Hepatocyte (in vitro differentiated cells): ENCODE measurements around the gene MCRIP2. TPM values are rescaled to one million over a fixed set of nuclear protein-coding genes. Genes with fewer than 3 reads are reported as not detected.

Experiments
- DNase-seq: peaks from one replicate; pipeline ENCODE4 v3.0.0-alpha.2; 2016; ENCODE audit warnings: low spot score
- H2AFZ ChIP-seq: fragments of 200-600 bp; sonication (generic); 2 replicates; pipeline ENCODE4 v1.6.0; 2016; ENCODE audit warnings: antibody characterized with exemption, mild to moderate bottlenecking
- H3K27ac ChIP-seq: fragments of 200-600 bp; sonication (generic); 2 replicates; pipeline ENCODE4 v1.5.1; 2016; ENCODE audit warnings: mild to moderate bottlenecking
- H3K27me3 ChIP-seq: fragments of 200-600 bp; sonication (generic); 2 replicates; pipeline ENCODE4 v1.6.1; 2016
- H3K36me3 ChIP-seq: fragments of 200-600 bp; sonication (generic); replicated peaks from 2 replicates; pipeline ENCODE4 v1.5.1; 2016; ENCODE audit warnings: low read depth; ENCODE audit not compliant: insufficient read depth
- H3K4me1 ChIP-seq: fragments of 200-600 bp; sonication (generic); 2 replicates; pipeline ENCODE4 v1.5.1; 2016; ENCODE audit warnings: mild to moderate bottlenecking, moderate library complexity; ENCODE audit not compliant: insufficient read depth
- H3K4me2 ChIP-seq: fragments of 200-600 bp; sonication (generic); 2 replicates; pipeline ENCODE4 v1.6.0; 2016
- H3K4me3 ChIP-seq: fragments of 200-600 bp; sonication (generic); 2 replicates; pipeline ENCODE4 v1.5.1; 2016; ENCODE audit warnings: mild to moderate bottlenecking
- H3K79me2 ChIP-seq: fragments of 200-600 bp; sonication (generic); 2 replicates; pipeline ENCODE4 v1.6.0; 2017; ENCODE audit warnings: mild to moderate bottlenecking
- H3K9me2 ChIP-seq: fragments of 200-600 bp; sonication (generic); replicated peaks from 2 replicates; pipeline ENCODE4 v1.6.0; 2017; ENCODE audit warnings: mild to moderate bottlenecking; ENCODE audit not compliant: insufficient read depth
- H3K9me3 ChIP-seq: fragments of 200-600 bp; sonication (generic); 2 replicates; pipeline ENCODE4 v1.5.1; 2016; ENCODE audit warnings: low read depth, mild to moderate bottlenecking
- H4K20me1 ChIP-seq: fragments of 200-600 bp; sonication (generic); 2 replicates; pipeline ENCODE4 v1.6.0; 2016; ENCODE audit warnings: mild to moderate bottlenecking; ENCODE audit not compliant: insufficient read depth, poor library complexity, severe bottlenecking
- CTCF ChIP-seq: fragments of 200-600 bp; sonication (generic); IDR thresholded peaks from 2 replicates; pipeline ENCODE4 v1.5.1; 2016; ENCODE audit warnings: antibody characterized with exemption, mild to moderate bottlenecking; ENCODE audit not compliant: poor library complexity
- EZH2 ChIP-seq: fragments of 200-600 bp; sonication (generic); IDR thresholded peaks from 2 replicates; pipeline ENCODE4 v1.6.1; 2016; ENCODE audit warnings: antibody characterized with exemption, mild to moderate bottlenecking, borderline replicate concordance
- EZH2phosphoT487 ChIP-seq: fragments of 200-600 bp; sonication (generic); IDR thresholded peaks from one replicate; pipeline ENCODE4 v1.6.1; 2018; ENCODE audit warnings: antibody characterized with exemption, mild to moderate bottlenecking, low read depth, moderate library complexity; ENCODE audit not compliant: unreplicated experiment, severe bottlenecking
- WGBS: methylation state at CpG from one replicate; pipeline ENCODE4 v1.1.6; 2016; ENCODE audit warnings: low lambda C conversion rate; ENCODE audit errors: missing lambda C conversion rate; 5-methylcytosine and 5-hydroxymethylcytosine counted together
- polyA plus RNA-seq: library from polyadenylated mRNA; unstranded; fragments of >200 nt; fragmentation: Nextera tagmentation; extraction: Ambion mirVana; gene quantifications from 2 replicates; pipeline ENCODE4 v1.2.1, GENCODE V29; 2016
- total RNA-seq: library from RNA; depleted of rRNA; stranded (reverse); fragments of >200 nt; gene quantifications from 2 replicates; pipeline ENCODE4 v1.2.3, GENCODE V29; 2014

Gene MCRIP2
- total and polyA plus RNA-seq, 2 experiments from 2014 or later = 43.0 to 100 TPM

GRCh38 chr16:695355-696089 is 53.9 kb downstream of the MCRIP2 start:
- no peak overlapping the region for H2AFZ ChIP-seq
- H3K36me3 ChIP-seq = no peaks in the 10 kb centered on the region
- DNase-seq = no peak
- H4K20me1 ChIP-seq = no peaks in the 10 kb centered on the region
- TF ChIP-seq EZH2 = no peak
- TF ChIP-seq CTCF = no peak
- TF ChIP-seq EZH2phosphoT487 = no peak
- peaks cover 72% of the 10 kb centered on the region for H3K27me3 ChIP-seq
- no peak overlapping the region for H3K4me3 ChIP-seq
- H3K9me3 ChIP-seq = no peaks in the 10 kb centered on the region
- H3K9me2 ChIP-seq = no peaks in the 10 kb centered on the region
- no peak overlapping the region for H3K27ac ChIP-seq
- H3K4me1 ChIP-seq = peaks cover 4% of the 10 kb centered on the region
- peak overlapping the region; percentile 67 for H3K4me2 ChIP-seq
- H3K79me2 ChIP-seq = no peaks in the 10 kb centered on the region
- 12% methylated on average over 60 of the region's 71 CpGs for WGBS

Other genes starting within 250 kb of the MCRIP2 start
- 168 and 227 TPM in 2 replicates for gene NME4, start 244.6 kb upstream of the MCRIP2 start, total RNA-seq
- gene NME4, start 244.6 kb upstream of the MCRIP2 start, polyA plus RNA-seq = 543 and 611 TPM in 2 replicates
- gene DECR2, start 239.9 kb upstream of the MCRIP2 start, total RNA-seq = 29.4 and 54.5 TPM in 2 replicates
- gene DECR2, start 239.9 kb upstream of the MCRIP2 start, polyA plus RNA-seq = 80.5 and 107 TPM in 2 replicates
- 39.9 and 47.3 TPM in 2 replicates for gene RAB11FIP3, start 216.2 kb upstream of the MCRIP2 start, total RNA-seq
- gene RAB11FIP3, start 216.2 kb upstream of the MCRIP2 start, polyA plus RNA-seq = 72.8 and 81.0 TPM in 2 replicates
- gene CAPN15, start 114.1 kb upstream of the MCRIP2 start, total RNA-seq = 41.7 and 51.0 TPM in 2 replicates
- gene CAPN15, start 114.1 kb upstream of the MCRIP2 start, polyA plus RNA-seq = 42.7 and 47.9 TPM in 2 replicates
- not detected in 2 replicates for gene PRR35, start 81.4 kb upstream of the MCRIP2 start, total RNA-seq
- not detected in 2 replicates for gene PRR35, start 81.4 kb upstream of the MCRIP2 start, polyA plus RNA-seq
- gene NHLRC4, start 74.8 kb upstream of the MCRIP2 start, total RNA-seq = 1.0 and 1.2 TPM in 2 replicates
- 0.25 and 1.7 TPM in 2 replicates for gene NHLRC4, start 74.8 kb upstream of the MCRIP2 start, polyA plus RNA-seq
- 26.7 and 30.0 TPM in 2 replicates for gene PIGQ, start 71.9 kb upstream of the MCRIP2 start, total RNA-seq
- gene PIGQ, start 71.9 kb upstream of the MCRIP2 start, polyA plus RNA-seq = 58.6 and 64.6 TPM in 2 replicates
- gene RAB40C, start 51.8 kb upstream of the MCRIP2 start, total RNA-seq = 28.4 and 30.2 TPM in 2 replicates
- 30.8 and 32.7 TPM in 2 replicates for gene RAB40C, start 51.8 kb upstream of the MCRIP2 start, polyA plus RNA-seq
- 0.24 and 0.43 TPM in 2 replicates for gene WFIKKN1, start 10.8 kb upstream of the MCRIP2 start, total RNA-seq
- gene WFIKKN1, start 10.8 kb upstream of the MCRIP2 start, polyA plus RNA-seq = 0.88 and 2.1 TPM in 2 replicates
- 75.4 and 77.9 TPM in 2 replicates for gene METTL26, start 5.5 kb upstream of the MCRIP2 start, total RNA-seq
- gene METTL26, start 5.5 kb upstream of the MCRIP2 start, polyA plus RNA-seq = 151 and 155 TPM in 2 replicates
- gene WDR90, start 7.5 kb downstream of the MCRIP2 start, total RNA-seq = 6.4 and 14.4 TPM in 2 replicates
- gene WDR90, start 7.5 kb downstream of the MCRIP2 start, polyA plus RNA-seq = 25.1 and 30.3 TPM in 2 replicates
- gene RHOT2, start 26.3 kb downstream of the MCRIP2 start, total RNA-seq = 41.8 and 63.2 TPM in 2 replicates
- gene RHOT2, start 26.3 kb downstream of the MCRIP2 start, polyA plus RNA-seq = 158 and 201 TPM in 2 replicates
- gene RHBDL1, start 33.8 kb downstream of the MCRIP2 start, total RNA-seq = 2.3 and 3.4 TPM in 2 replicates
- 4.2 and 8.1 TPM in 2 replicates for gene RHBDL1, start 33.8 kb downstream of the MCRIP2 start, polyA plus RNA-seq
- 116 TPM in 2 replicates for gene STUB1, start 38.6 kb downstream of the MCRIP2 start, total RNA-seq
- gene STUB1, start 38.6 kb downstream of the MCRIP2 start, polyA plus RNA-seq = 231 and 249 TPM in 2 replicates
- 44.3 and 47.8 TPM in 2 replicates for gene JMJD8, start 42.5 kb downstream of the MCRIP2 start, total RNA-seq
- 83.4 and 84.3 TPM in 2 replicates for gene JMJD8, start 42.5 kb downstream of the MCRIP2 start, polyA plus RNA-seq
- gene WDR24, start 48.6 kb downstream of the MCRIP2 start, total RNA-seq = 6.7 and 15.1 TPM in 2 replicates
- 22.2 and 24.0 TPM in 2 replicates for gene WDR24, start 48.6 kb downstream of the MCRIP2 start, polyA plus RNA-seq
- 0.07 and 0.28 TPM in 2 replicates for gene FBXL16, start 64.0 kb downstream of the MCRIP2 start, total RNA-seq
- gene FBXL16, start 64.0 kb downstream of the MCRIP2 start, polyA plus RNA-seq = 0.28 and 0.38 TPM in 2 replicates
- 8.3 and 22.7 TPM in 2 replicates for gene METRN, start 73.3 kb downstream of the MCRIP2 start, total RNA-seq
- gene METRN, start 73.3 kb downstream of the MCRIP2 start, polyA plus RNA-seq = 68.1 and 80.4 TPM in 2 replicates
- 32.0 and 38.8 TPM in 2 replicates for gene ANTKMT, start 79.3 kb downstream of the MCRIP2 start, total RNA-seq
- 81.0 and 81.8 TPM in 2 replicates for gene ANTKMT, start 79.3 kb downstream of the MCRIP2 start, polyA plus RNA-seq
- 2.2 and 3.4 TPM in 2 replicates for gene CCDC78, start 84.6 kb downstream of the MCRIP2 start, total RNA-seq
- gene CCDC78, start 84.6 kb downstream of the MCRIP2 start, polyA plus RNA-seq = 5.8 and 6.8 TPM in 2 replicates
- gene HAGHL, start 85.3 kb downstream of the MCRIP2 start, total RNA-seq = 14.5 and 15.5 TPM in 2 replicates
- 31.5 and 32.3 TPM in 2 replicates for gene HAGHL, start 85.3 kb downstream of the MCRIP2 start, polyA plus RNA-seq
- 28.5 and 39.0 TPM in 2 replicates for gene CIAO3, start 99.2 kb downstream of the MCRIP2 start, total RNA-seq
- 42.8 and 61.8 TPM in 2 replicates for gene CIAO3, start 99.2 kb downstream of the MCRIP2 start, polyA plus RNA-seq
- gene MSLN, start 118.9 kb downstream of the MCRIP2 start, total RNA-seq = 2.4 and 2.5 TPM in 2 replicates
- gene MSLN, start 118.9 kb downstream of the MCRIP2 start, polyA plus RNA-seq = 5.6 and 8.0 TPM in 2 replicates
- gene RPUSD1, start 146.6 kb downstream of the MCRIP2 start, total RNA-seq = 25.2 and 27.6 TPM in 2 replicates
- gene RPUSD1, start 146.6 kb downstream of the MCRIP2 start, polyA plus RNA-seq = 34.5 and 37.8 TPM in 2 replicates
- gene CHTF18, start 146.8 kb downstream of the MCRIP2 start, total RNA-seq = 5.1 and 9.7 TPM in 2 replicates
- gene CHTF18, start 146.8 kb downstream of the MCRIP2 start, polyA plus RNA-seq = 18.1 and 21.6 TPM in 2 replicates
- not detected in 2 replicates for gene GNG13, start 158.9 kb downstream of the MCRIP2 start, total RNA-seq
- not detected in 2 replicates for gene GNG13, start 158.9 kb downstream of the MCRIP2 start, polyA plus RNA-seq